GM19467 (cell line): ENCODE results near the gene KLHL28.
"Not testable (repeated sequence)": the region's sequence is repeated elsewhere in the genome, so short reads cannot be mapped to it uniquely, and the experiment has no call there.

Source experiments
- ATAC-seq: cut with Tn5 transposase; IDR thresholded peaks from one replicate; pipeline ENCODE4 v1.9.1; 2021; ENCODE audit warnings: mild to moderate bottlenecking, moderate library complexity; ENCODE audit not compliant: unreplicated experiment

The KLHL28 gene

GRCh38 chr14:44898551-44898950 is 63.2 kb downstream of the KLHL28 start:
- ATAC-seq = no peak

GRCh38 chr14:44897845-44898151 is 63.9 kb downstream of the KLHL28 start:
- ATAC-seq = no peak

GRCh38 chr14:44897041-44897844 is 64.5 kb downstream of the KLHL28 start:
- peak; percentile 92 for ATAC-seq

GRCh38 chr14:44896275-44897040 is 65.3 kb downstream of the KLHL28 start:
- ATAC-seq = no peak

GRCh38 chr14:44895716-44896115 is 66.0 kb downstream of the KLHL28 start:
- ATAC-seq = no peak

GRCh38 chr14:44893535-44893934 is 68.2 kb downstream of the KLHL28 start:
- ATAC-seq = no peak

- not testable (repeated sequence) for ATAC-seq
Observed at GRCh38 chr14:44891726-44892372, 69.9 kb downstream of the KLHL28 start.

- no peak for ATAC-seq
Observed at GRCh38 chr14:44889595-44890471, 71.9 kb downstream of the KLHL28 start.

GRCh38 chr14:44887596-44887955 is 74.2 kb downstream of the KLHL28 start:
- ATAC-seq = no peak

GRCh38 chr14:44886860-44887595 is 74.7 kb downstream of the KLHL28 start:
- ATAC-seq = no peak

GRCh38 chr14:44880791-44881190 is 81.0 kb downstream of the KLHL28 start:
- no peak for ATAC-seq
